OCI-LY7 (cell line): ENCODE data around the gene TRAF3.

Source experiments
- CTCF ChIP-seq: fragments of 200-600 bp; sonication (generic); conservative IDR thresholded peaks from 2 replicates; pipeline ENCODE4 v1.5.1; 2014; ENCODE audit warnings: mild to moderate bottlenecking, antibody characterized with exemption, low read length, moderate library complexity, mixed read lengths
- EZH2phosphoT487 ChIP-seq: fragments of 200-600 bp; sonication (generic); IDR thresholded peaks from 2 replicates; pipeline ENCODE4 v1.6.1; 2018; ENCODE audit warnings: low read depth, borderline replicate concordance, mild to moderate bottlenecking, mixed run types, antibody characterized with exemption, low read length, moderate library complexity, mixed read lengths

GRCh38 chr14:102954081-102954789, 177.0 kb downstream of the TRAF3 start:
- no peak for TF ChIP-seq CTCF
- no peak for TF ChIP-seq EZH2phosphoT487
